T-helper 2 cell (primary cell): ENCODE data around the gene NRG2.

ENCODE experiments used
- DNase-seq, 5 experiments: peaks; one replicate each; pipeline versions ENCODE4 v3.0.0 to v3.0.0-alpha.2; 2012 to 2022

NRG2 gene

DNA sequence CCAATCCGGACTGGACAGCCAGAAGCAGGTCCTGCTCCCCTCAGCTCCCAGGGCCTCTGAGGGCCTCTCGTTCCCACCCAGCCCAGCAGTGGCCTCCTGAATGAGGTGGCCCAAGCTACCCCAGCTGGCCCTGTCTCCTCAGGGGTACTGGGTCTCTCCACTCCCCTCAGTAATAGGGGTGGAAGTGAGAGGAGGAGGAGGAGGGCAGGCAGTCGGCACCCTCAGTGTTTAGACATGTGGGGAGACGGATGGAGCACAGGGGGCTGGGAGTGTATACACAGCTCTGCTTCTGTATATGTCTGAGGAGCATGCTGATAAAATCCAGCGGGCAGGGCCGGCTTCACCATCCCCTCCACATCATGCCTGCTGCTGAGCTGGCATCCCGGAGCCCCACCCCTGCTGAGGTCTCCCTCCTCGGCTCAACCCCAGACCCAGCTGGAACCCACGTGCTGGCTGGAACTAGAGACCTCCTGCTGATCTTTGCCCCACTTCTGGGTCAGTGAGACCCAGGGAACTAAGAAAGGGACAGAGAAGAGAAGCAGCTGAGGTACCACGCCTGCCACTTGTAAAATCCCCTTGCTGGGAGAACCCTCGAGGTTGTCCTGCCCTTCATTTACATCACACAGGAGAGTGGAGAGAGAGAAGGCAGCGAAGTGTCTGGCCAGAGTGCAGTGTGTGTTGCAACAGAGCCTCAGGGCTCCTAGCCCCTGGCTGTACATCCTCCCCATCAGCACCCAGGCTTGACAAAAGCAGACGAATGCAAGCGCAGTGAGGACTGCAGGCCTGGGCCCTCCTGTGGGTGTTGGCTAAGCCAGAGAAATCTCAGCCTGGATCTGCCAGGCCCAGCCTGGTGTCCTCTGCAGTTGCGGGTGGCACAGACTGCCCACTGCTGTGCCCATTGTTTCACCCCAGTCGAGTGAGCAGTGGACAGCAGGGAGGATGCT, 170.0 kb downstream of the NRG2 start:
- no peak for DNase-seq

DNA sequence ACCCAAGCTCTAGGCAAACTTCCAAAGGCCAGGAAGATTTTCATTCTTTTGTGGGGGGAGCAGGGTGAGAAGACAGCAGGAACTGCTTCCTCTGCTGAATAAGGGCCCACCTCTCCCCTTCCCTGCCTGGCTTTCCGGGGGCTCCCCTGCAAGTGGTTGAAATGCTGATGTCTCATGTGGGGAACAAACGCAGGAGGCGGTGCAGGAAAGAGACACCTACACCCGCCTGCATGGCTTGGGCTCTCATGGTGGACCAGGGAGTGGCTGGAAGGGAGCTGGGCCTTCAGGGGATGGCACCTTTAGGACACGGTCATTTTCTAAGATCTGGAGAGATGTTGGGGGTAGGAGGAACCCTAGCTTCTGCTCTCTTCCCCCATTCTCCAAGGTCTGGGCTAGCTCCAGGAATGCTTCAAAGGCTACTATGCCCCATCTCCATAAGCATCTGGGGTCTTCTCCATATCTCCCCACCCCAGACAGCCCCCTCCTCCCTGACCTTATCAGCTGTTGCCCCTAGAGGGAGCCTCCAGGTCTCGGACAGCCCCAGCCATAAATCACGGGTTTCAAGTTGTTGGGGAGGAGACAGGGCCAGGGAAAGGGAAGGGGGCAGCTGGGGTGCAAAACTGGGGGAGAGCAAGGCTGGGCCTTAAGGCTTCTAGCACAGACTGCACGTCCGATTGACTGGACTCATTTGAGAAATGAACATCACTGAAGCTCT, 170.9 kb downstream of the NRG2 start:
- DNase-seq = no peak

DNA sequence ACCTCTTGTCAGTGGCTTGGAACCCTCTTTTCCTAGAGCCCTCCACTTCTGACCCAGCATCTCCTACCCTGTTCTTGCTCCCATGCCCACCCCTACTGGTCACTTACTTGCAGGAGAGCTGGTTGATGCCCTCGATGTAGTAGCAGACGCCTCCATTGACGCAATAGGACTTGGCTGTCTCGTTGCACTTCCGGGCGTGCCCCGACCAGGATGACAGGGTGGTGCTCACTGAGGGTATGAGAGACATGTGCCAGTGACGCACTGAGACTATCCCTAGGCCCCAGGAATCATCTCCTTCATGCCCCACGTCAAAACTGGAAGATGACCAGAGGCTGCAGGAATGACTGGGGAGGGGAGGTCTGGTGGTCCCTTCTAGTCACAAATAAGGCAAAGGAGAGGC, 171.5 kb downstream of the NRG2 start:
- no peak for DNase-seq

DNA sequence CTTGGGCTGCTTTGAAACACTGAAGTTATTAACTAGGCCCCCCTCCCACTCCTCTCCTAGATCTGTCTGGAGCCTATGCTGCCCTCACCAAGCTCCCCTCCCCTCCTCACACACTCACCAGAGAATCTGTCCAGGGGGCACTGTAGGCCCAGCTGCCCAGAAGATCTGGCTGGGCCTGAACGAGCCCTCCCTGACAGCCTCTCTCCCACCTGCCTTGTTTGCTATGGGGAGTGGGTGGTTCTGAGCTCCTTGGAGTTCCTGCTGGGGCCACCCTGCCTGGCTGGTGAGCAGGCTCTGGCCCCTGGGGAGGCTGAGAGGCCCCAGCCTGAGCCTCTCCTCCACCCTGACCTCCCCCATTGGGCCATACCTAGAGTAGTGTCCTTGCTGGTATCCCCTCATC, 172.4 kb downstream of the NRG2 start:
- DNase-seq = no peak

DNA sequence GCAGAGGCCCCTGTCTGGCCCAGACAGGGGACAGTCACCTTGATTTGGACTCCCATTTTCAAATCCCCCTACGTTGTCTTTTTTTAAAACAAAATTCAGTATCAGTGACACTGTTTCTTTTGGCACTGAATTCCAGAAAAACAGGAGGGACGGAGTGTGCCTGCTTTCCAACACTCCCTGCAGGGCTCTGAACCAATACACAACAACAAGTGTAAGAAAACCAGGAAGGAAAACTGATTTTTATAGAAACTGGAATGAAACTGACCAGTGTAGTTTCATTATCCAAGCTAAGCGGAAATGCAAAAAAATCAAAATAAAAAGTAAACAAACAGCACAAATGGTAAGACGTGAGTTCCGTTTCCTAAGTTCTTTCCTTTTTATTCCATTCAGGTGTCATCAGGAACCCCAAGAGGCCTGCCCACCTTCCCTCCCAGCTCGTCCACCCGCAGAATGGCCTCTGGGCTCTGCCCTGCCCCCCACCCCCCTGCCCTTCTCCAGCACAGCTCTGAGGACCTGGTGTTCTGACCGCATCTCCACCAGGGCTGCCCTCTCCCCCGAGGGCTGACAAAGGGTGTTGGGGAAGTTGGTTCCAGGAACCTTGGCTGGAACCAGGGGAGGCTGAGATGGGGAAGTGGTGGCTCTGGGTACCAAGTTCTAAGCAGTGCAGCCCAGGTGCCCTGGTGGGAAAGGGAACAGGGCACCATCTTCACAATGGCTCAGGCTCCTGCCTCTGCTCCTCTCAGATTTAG, 173.9 kb downstream of the NRG2 start:
- DNase-seq = no peak

DNA sequence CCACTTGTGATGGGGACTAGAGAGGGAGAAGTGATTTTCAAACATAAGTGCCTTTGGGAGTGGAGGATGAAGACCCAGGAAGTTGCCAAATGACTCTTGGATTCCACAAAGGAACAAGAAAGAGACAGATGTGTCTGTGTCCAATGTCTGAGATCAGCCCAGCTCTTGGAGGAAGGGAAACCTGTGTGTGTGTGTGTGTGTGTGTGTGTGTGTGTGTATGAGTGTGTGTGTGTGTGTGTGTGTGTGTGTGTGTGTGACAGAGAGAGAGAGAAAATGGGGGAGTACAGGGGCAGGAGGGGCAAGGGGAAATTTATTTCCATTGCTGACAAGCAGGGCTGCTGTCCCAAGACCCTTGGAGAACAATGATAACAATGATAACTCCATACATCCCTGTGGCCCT, 175.5 kb downstream of the NRG2 start:
- DNase-seq = no peak

DNA sequence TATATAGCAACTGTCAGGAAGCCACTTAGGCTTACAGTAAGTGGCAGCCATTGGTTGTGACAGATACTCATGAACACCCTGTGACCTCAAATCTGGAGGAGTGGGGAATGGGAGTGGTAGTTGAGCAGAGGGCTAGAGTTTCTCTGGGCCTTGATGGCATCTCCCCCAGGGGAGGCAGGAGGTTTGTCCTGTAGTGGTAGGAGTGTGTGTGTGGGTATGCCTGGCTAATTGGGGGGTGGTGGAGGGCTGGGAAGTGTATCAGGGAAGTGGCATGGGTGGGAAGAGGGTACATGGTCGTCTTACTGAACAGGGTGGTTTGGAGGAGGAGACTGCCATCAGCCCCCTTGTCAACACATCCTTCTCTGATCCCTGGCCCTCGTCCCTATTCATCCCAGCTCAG, 176.0 kb downstream of the NRG2 start:
- DNase-seq = no peak

DNA sequence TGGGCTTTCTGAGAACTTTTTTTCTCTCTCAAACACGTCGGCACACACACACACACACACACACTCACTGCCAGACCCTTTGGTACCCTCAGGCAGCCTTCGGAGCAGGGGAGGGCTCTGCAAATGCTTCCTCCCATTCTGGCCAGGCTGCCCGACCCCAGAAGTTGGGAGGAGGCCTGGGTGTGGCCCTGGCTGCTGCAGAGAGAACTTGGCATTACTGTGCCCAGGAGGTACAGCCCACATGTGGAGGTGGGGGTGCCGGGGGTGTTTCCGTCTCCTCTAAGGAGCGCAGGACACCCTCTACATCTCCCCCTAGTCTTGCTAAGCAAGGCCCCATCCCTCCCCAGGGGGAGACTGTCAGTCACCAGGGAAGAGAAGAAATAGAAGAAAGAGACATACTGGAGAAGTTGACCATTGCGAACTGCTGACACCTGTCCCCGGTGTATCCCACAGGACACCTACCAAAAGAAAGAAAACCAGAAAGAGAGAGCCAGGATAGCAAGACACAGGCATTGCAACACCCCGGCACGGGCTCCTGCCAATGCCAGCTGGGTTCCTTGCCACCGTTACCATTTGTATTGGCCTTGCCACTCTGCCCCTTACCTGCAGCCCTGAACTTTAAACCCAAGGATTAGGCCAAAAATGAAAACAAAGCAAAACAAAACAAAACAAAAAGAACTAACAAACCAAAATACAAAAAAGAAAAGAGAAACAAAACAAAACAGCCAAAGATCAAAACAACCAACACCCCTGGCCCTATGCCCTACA, 178.2 kb downstream of the NRG2 start:
- no peak for DNase-seq

DNA sequence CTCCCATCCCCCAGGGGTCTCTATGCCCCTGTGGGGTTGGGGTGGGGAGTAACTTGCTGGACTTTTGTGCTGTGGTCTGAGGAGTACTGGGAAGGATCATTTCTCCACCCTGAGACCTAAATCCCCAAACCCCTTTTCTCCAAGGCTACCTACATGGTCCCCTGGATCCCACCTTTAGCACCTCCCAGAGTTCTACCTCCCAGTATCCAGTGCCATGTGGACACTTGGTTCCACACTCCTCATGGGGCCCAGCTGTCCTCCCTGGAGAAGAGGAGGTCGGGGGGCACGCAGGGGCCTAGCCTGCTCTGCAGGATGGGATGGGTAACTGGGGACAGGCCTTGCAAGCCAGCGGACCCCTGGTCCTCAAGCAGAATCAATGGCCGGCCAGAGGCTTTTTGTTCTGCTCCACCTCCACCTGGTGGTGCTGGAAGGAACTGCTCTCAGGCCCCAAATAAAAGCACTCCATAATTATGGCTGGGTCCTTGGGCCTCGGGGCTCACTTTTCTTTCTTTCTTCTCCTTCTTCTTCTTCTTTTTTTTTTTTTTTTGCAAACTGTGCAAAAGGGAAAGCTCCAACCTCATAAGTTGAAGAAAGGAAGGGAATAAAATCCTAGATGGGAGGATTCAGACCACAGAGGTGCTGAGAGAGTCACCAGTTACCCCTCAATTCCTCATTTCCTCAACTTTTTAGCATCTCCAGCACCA, 179.1 kb downstream of the NRG2 start:
- peak in 4 of 5 experiments; percentile 15 to 42 (median 27) for DNase-seq

DNA sequence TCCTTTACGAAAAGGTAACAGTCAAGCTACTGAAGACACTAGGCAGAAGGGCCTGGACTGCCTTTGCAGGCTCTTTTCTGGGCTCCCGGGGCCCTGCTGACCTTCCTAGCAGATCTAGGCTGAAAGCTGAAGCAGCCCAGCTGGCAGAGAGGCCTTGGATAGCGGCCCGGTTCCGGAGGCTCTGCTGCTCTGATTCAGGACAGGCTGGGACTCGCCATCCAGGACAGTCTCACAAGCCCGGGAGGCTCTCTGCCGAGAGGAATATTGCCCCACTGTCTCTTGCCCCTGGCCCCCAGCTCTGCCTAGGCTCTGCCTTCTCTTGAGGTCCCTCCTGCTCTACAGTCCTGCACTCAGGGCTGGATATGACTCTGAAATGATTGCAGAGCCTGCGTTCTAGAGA, 179.7 kb downstream of the NRG2 start:
- no peak for DNase-seq

DNA sequence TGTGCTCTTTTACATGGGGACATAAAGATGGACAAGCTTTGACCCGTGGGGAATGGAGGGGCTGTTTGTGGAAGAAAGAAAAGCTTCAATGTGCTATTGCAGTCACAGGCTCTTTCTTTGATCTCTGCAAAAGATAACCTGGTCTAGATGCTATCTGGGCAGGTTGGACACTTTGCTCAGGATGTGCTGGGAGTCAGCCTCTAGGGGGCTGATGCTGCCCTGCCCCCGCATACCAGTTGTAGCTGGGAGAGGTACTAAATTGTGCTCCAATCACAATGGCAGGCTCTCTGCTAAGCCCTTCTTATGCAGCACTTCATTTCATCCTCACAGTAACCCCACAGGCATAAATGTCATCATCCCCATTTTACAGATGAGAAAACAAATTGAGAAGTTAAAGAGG, 180.3 kb downstream of the NRG2 start:
- DNase-seq = no peak

DNA sequence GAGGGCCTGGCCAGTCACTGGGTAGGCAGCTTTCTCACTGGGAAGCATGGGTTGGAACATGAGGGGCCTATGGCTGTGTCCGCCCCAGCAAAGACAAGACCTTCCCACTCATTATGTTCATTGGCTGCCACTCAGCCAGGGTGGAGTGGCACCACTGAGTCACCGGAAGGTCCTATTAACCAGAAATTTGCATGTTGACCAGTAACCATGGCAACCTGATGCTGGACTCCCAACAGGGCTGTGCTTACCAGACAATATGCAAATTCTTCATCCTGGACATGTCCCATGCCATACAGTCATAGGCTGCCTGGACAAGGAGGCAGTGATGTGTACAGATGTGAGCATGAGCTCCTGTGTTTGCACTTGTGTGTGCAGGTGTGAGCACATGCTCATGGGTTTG, 180.8 kb downstream of the NRG2 start:
- DNase-seq = no peak

DNA sequence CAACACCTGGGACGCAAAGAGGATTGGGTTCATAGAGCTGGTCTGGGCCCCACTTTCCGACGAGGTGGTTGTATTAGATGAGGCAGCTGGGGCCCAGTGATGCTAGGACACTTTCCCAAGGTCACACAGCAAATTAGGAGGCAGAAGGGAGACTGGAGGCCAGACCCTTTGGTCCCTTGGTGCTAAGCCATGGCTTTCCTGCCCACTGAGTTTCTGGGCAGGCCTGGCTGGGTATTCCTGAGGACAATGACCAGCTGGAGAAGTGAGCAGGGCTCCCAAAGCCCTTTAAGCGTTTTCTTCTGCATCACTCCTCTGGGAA, 181.3 kb downstream of the NRG2 start:
- DNase-seq = no peak

DNA sequence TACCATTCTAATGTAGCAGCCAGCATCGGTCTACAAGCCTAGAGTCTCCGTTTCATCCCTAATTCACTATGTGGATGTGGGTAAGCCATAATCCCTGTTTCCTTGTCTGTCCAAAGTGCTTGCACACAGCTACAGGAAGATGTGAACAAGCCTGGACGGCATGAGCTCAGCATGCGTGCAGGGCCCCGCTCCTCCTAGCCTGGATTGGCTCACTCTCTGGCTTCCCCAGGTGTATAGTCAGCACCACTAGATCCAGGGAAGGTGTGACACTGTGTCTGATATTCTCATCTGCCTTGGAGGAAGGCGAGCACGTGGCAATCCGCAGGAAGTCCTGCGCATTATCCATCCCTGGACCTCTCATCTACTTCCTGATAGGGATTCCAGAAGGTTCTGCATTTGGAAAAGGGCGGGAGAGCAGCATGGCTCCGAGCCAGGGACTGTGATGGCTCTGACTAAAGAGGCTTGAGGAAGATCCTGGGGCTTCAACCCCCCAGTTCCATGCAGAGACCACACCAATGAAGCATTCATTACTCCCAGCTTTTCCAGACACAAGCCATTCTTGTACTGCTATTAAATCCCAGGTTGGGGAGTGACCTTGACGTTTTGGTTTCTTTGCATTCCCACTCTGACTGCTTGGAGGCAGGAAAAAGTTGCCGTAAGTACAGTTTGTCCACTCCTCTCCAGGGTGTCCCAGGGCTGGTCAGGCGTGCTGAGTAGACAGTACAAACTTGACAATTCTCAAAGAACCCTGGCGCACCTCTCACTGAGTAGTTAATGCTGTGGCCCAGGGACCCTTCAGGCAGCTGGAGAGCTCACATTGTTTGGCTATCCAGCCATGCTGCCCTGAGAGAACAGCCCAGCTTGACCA, 181.8 kb downstream of the NRG2 start:
- DNase-seq = no peak

DNA sequence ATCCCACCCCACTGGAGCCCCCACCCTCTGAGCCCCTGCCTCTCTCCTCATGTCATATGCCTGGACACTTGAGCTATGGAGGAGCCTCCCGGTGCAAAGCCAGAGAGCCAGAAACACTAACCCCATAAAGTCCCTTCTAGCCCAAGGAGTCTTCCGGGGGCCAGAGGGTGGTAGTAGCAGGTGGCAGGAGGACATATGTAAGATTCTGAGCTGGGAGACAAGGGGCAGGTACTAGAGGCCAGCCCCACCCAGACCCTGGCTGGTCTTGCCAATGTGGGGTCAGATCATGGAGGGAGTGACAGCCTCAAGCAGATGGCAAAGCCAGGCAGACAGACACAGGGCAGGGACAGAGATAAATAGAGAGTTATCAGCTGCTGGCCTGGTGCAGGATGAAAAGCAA, 184.1 kb downstream of the NRG2 start:
- no peak for DNase-seq

DNA sequence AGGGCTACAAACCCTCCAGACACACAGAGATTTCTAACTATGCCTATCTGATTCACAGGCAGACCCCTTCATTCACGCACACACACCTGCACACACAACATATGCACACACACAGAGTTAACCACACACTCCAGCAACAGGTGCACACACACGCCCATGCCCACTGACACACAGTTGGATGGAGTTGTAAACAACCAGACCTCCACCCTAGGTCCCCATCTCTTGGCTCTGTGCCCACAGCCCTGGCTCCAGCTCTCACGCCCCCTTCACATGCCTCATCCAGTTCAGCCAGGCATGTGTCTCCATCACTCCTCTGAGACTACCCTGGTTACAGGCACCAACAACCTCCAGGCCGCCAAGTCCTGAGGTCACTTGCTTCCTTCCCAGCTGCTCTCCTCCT, 186.4 kb downstream of the NRG2 start:
- no peak for DNase-seq

DNA sequence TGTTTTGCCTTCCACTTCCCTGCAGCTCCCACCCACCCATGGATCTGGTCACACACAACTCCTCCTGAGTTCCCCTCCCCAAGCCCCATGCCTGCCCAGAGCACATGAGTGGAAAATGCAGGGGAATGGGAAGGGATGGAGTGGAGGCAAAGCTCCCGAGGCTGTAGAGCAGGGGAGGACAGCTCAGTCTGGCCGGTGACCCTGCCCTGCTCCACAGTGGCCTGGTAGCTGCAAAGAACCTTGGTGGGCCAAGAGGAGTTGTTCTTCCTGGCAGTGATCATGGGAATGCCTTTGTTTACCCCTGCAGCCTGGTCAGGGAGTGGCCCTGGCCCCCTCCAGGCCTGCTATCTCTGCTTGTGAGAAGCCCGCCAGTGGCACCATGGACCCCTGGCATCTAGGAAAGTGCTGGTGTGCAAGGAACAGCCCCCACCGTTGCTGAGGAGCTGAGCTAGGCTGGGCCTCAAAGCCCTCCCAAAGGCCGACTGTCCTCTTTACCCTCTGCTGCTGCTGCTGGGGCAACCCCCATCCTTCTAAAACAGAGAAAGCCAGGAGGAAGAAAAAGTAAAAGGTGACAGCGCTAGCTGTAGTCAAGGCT, 187.1 kb downstream of the NRG2 start:
- DNase-seq = no peak

DNA sequence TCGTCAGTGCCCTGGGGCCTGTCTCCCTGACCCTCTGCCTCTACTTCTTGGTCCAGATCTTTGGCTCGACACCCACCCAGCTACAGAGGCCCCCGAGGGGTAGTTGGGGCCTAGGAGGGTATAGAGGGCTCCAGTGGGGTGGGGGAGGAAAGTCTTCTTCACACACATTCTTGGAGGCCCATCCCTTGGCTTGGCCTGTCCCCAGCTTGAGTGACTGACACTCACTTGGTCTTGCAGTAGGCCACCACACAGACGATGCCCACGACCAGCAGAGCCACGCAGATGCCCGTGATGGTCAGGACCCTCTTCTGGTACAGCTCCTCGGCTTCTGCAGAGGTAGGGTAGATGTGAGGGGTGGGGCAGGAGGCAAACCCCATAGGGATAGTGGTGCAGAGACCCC, 187.6 kb downstream of the NRG2 start:
- no peak for DNase-seq

DNA sequence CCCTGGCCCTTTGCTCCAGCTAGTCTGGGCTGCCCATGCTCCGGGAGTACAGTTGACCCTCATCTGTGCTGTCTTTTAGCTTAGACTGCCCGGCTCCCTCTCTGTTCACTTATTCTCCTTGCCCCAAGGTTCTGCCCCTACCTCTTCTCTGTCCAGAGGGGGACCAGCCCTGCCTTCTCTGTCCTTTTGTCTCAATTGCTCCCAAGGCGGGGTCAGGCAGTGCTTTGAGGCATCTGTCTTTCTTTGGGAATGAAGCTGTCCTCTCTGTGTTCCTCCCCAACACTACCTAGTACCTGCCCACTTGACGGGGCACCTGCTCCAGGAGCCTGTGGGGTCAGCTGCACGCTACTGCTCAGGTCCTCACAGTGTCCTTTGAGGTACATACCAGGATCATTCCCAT, 188.1 kb downstream of the NRG2 start:
- no peak for DNase-seq

DNA sequence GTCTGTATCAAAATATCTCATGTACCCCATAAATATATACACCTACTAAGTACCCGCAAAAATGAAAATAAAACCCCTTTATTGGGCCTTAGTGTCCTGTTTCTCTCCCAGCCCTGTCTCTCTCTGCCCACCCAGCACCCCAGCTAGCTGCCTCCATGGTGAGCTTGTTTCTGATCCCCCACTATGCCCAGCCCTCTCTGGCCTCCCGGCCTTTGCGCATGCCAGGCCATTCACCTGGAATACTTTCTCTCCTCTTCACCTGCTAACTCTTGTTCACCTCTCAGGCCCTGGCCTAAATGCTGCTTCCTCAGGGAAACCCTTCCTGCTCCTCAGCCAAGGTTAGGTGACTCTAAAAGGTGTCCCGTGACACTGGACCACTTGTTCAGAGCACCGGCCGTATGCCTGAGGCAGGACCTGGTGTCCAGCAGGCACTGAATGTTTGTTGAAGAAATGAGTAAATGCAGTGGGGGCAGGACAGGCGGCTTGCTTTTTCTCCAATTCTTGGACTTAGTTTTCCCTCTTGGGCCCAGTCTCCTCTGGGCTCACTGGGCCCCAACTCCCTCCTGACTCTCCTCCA, 189.0 kb downstream of the NRG2 start:
- DNase-seq = no peak
